HepG2 (cell line): Measurements from ENCODE around the gene PSD4. TPM values are rescaled to one million over a fixed set of nuclear protein-coding genes. Genes with fewer than 3 reads are reported as not detected.

Source experiments
- BORCS8-MEF2B ChIP-seq: sonication (generic); formaldehyde crosslinking; IDR thresholded peaks from 2 replicates; pipeline ENCODE4 v1.8.0; 2022; ENCODE audit warnings: mild to moderate bottlenecking, missing genetic modification reagents
- ELF1 ChIP-seq: sonication (generic); formaldehyde crosslinking; IDR thresholded peaks from 2 replicates; pipeline ENCODE4 v1.4.0; 2020; ENCODE audit warnings: missing genetic modification reagents
- GLI4 ChIP-seq: sonication (generic); formaldehyde crosslinking; IDR thresholded peaks from 2 replicates; pipeline ENCODE4 v1.5.1; 2020; ENCODE audit warnings: missing genetic modification reagents, mild to moderate bottlenecking, moderate library complexity, borderline replicate concordance
- HMG20A ChIP-seq: IDR thresholded peaks from 2 replicates; pipeline ENCODE4 v1.6.1; 2016; ENCODE audit warnings: borderline replicate concordance
- KLF16 ChIP-seq, 2 experiments: sonication (generic) in 1 of 2; formaldehyde crosslinking in 1 of 2; IDR thresholded peaks; 2 replicates each; pipeline versions ENCODE4 v1.6.1 to v1.8.0; 2016 to 2023; ENCODE audit warnings: missing genetic modification reagents in 2 of 2, missing compliant biosample characterization in 1 of 2
- KMT2A ChIP-seq: sonication (generic); formaldehyde crosslinking; IDR thresholded peaks from 2 replicates; pipeline ENCODE4 v1.4.0; 2020; ENCODE audit warnings: missing genetic modification reagents
- MXD4 ChIP-seq: IDR thresholded peaks from 2 replicates; pipeline ENCODE4 v1.6.1; 2016; ENCODE audit warnings: mild to moderate bottlenecking, missing biosample characterization, missing genetic modification reagents
- NBN ChIP-seq: fragments of 450-650 bp; conservative IDR thresholded peaks from 2 replicates; pipeline ENCODE4 v1.6.1; 2017
- NFE2L2 ChIP-seq: fragments of 150-350 bp; IDR thresholded peaks from 2 replicates; pipeline ENCODE4 v1.6.1; 2014; ENCODE audit warnings: low read length
- ONECUT2 ChIP-seq: sonication (generic); formaldehyde crosslinking; IDR thresholded peaks from 2 replicates; pipeline ENCODE4 v1.4.0; 2020; ENCODE audit warnings: missing genetic modification reagents
- PHF5A ChIP-seq: IDR thresholded peaks from one replicate; pipeline ENCODE4 v1.6.1; 2018; ENCODE audit warnings: low read depth, missing genetic modification reagents; ENCODE audit not compliant: unreplicated experiment
- POLR2G ChIP-seq: fragments of 200-400 bp; formaldehyde crosslinking; IDR thresholded peaks from 2 replicates; pipeline ENCODE4 v1.6.1; 2018; ENCODE audit warnings: mild to moderate bottlenecking, low read depth, low read length, moderate library complexity
- RFX3 ChIP-seq: IDR thresholded peaks from 2 replicates; pipeline ENCODE4 v1.6.1; 2016; ENCODE audit warnings: missing biosample characterization, missing genetic modification reagents
- ZFX ChIP-seq: sonication (generic); formaldehyde crosslinking; IDR thresholded peaks from 2 replicates; pipeline ENCODE4 v1.4.0; 2020; ENCODE audit warnings: mild to moderate bottlenecking, low read depth, missing genetic modification reagents, moderate library complexity
- ZMAT3 ChIP-seq: sonication (generic); formaldehyde crosslinking; conservative IDR thresholded peaks from 2 replicates; pipeline ENCODE4 v1.7.0; 2021; ENCODE audit warnings: missing genetic modification reagents
- ZNF253 ChIP-seq: sonication (generic); formaldehyde crosslinking; IDR thresholded peaks from 2 replicates; pipeline ENCODE4 v1.8.0; 2022; ENCODE audit warnings: mild to moderate bottlenecking, missing genetic modification reagents, borderline replicate concordance
- ZNF569 ChIP-seq: sonication (generic); formaldehyde crosslinking; IDR thresholded peaks from 2 replicates; pipeline ENCODE4 v1.5.0; 2020; ENCODE audit warnings: mild to moderate bottlenecking, missing genetic modification reagents, moderate library complexity, borderline replicate concordance
- ZNF674 ChIP-seq: sonication (generic); formaldehyde crosslinking; IDR thresholded peaks from 2 replicates; pipeline ENCODE4 v1.5.0; 2020; ENCODE audit warnings: low read depth, mild to moderate bottlenecking, missing genetic modification reagents
- ZNF724P ChIP-seq: sonication (generic); formaldehyde crosslinking; IDR thresholded peaks from 2 replicates; pipeline ENCODE4 v1.8.0; 2022; ENCODE audit warnings: missing genetic modification reagents, borderline replicate concordance
- ZNF891 ChIP-seq: sonication (generic); formaldehyde crosslinking; IDR thresholded peaks from 2 replicates; pipeline ENCODE4 v1.5.0; 2020; ENCODE audit warnings: mild to moderate bottlenecking, missing genetic modification reagents
- ZSCAN31 ChIP-seq: sonication (generic); formaldehyde crosslinking; IDR thresholded peaks from 2 replicates; pipeline ENCODE4 v1.5.0; 2020; ENCODE audit warnings: low read depth, mild to moderate bottlenecking, missing genetic modification reagents
- polyA plus RNA-seq, 8 experiments: library from polyadenylated mRNA; depleted of rRNA in 3 of 8; stranded (reverse) in 7 of 8; unstranded in 1 of 8; fragments of >200 nt; fragmentation: Illumina TruSeq in 4 of 8; extraction: Trizol in 4 of 8; gene quantifications; 2 replicates each; pipeline versions ENCODE4 v1.2.1 to v1.2.3, GENCODE V29; 2011 to 2016; ENCODE audit warnings: low read depth in 4 of 8, missing spikeins in 1 of 8, mixed read lengths in 1 of 8; ENCODE audit not compliant: insufficient read depth in 1 of 8
- total RNA-seq, 5 experiments: library from RNA; depleted of rRNA; stranded (reverse); fragments of >200 nt; fragmentation: Illumina TruSeq; extraction: Trizol; gene quantifications; 2 replicates each; pipeline ENCODE4 v1.2.3, GENCODE V29; 2016; ENCODE audit warnings: low read depth in 1 of 5
- TF ChIP-seq, protein P1 (sequence below): sonication (generic); formaldehyde crosslinking; IDR thresholded peaks from 2 replicates; pipeline ENCODE4 v1.4.0; 2020; ENCODE audit warnings: missing genetic modification reagents, borderline replicate concordance
- TF ChIP-seq, protein P2 (sequence below): sonication (generic); formaldehyde crosslinking; IDR thresholded peaks from 2 replicates; pipeline ENCODE4 v1.5.0; 2020; ENCODE audit warnings: mild to moderate bottlenecking, missing genetic modification reagents
- TF ChIP-seq, protein P3 (sequence below): sonication (generic); formaldehyde crosslinking; IDR thresholded peaks from 2 replicates; pipeline ENCODE4 v1.5.1; 2020; ENCODE audit warnings: missing genetic modification reagents, mild to moderate bottlenecking, borderline replicate concordance
- TF ChIP-seq, protein P4 (sequence below): sonication (generic); formaldehyde crosslinking; IDR thresholded peaks from 2 replicates; pipeline ENCODE4 v1.9.0; 2022; ENCODE audit warnings: low read depth, missing genetic modification reagents

PSD4 gene
- total and polyA plus RNA-seq, 2 of the 13 experiments (the other 11 are each of a cell fraction or from before 2014, with no cell fraction given): 5.8 to 9.4 TPM

DNA sequence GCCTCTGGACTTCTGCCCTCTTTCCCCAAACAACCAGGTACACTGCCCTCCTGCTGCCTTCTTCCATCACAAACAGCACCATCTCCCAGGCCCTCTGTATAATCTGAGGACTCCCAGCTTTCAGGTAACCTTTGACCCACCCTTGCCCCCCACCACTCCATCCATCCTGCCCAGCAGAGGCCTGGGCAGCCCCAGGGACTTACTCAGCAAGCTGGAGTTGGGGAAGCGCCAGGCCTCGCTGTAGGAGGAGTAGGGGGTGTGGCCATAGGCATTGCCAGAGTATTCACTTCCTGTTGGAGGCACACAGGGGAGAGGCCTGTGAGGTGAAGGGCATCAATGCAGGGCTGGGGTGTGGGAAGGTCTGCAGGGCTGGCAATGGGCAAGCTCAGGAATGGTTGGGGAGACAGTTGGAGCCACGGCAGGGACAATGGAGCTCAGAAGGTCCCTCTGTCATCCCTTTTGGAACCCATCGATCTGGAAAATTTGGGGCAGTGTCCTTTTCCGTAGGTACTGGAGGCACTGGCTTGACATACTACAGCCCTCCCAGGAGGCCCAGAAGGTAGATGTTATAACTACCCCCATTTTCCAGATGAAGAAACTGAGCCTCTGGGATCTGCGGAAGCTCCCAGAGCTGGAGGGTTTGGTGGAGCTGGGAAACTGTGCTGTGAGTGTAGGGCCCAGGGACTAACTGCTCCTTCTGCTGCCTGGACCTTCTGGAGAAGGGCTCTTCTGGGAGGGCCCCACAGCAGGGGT lies 46.3 kb downstream of the PSD4 start (continued):
- TF ChIP-seq ZSCAN31: peak; percentile 80; the same call in 1 of the 2 replicates
- TF ChIP-seq KMT2A (CRISPR knock-in tag): no peak
- TF ChIP-seq POLR2G: peak; percentile 86
- TF ChIP-seq, protein P1, sequence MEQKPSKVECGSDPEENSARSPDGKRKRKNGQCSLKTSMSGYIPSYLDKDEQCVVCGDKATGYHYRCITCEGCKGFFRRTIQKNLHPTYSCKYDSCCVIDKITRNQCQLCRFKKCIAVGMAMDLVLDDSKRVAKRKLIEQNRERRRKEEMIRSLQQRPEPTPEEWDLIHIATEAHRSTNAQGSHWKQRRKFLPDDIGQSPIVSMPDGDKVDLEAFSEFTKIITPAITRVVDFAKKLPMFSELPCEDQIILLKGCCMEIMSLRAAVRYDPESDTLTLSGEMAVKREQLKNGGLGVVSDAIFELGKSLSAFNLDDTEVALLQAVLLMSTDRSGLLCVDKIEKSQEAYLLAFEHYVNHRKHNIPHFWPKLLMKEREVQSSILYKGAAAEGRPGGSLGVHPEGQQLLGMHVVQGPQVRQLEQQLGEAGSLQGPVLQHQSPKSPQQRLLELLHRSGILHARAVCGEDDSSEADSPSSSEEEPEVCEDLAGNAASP (CRISPR knock-in tag): peak; percentile 71; the same call in 1 of the 2 replicates
- no peak for TF ChIP-seq ONECUT2 (CRISPR knock-in tag)
- TF ChIP-seq ZNF253 (CRISPR knock-in tag): no peak
- TF ChIP-seq PHF5A: no peak
- TF ChIP-seq ZNF569 (CRISPR knock-in tag): no peak
- TF ChIP-seq, protein P2, sequence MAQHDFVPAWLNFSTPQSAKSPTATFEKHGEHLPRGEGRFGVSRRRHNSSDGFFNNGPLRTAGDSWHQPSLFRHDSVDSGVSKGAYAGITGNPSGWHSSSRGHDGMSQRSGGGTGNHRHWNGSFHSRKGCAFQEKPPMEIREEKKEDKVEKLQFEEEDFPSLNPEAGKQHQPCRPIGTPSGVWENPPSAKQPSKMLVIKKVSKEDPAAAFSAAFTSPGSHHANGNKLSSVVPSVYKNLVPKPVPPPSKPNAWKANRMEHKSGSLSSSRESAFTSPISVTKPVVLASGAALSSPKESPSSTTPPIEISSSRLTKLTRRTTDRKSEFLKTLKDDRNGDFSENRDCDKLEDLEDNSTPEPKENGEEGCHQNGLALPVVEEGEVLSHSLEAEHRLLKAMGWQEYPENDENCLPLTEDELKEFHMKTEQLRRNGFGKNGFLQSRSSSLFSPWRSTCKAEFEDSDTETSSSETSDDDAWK: no peak
- TF ChIP-seq, protein P3, sequence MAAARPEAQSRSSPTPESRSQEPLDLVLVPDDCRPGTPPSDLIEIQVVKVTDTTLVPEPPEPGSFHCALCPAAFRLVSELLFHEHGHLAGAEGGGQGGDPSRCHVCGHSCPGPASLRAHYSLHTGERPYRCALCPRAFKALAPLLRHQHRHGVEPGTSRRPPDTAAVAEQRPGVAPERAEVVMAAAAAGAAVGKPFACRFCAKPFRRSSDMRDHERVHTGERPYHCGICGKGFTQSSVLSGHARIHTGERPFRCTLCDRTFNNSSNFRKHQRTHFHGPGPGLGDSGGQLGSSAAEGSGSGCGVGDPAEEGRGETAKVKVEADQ (CRISPR knock-in tag): no peak
- no peak for TF ChIP-seq BORCS8-MEF2B
- TF ChIP-seq NBN: no peak
- TF ChIP-seq KLF16 (CRISPR knock-in tag; IDR thresholded peaks at IDR 0.05): 0 out of 4 replicates have a peak, but pooled peaks of 1 of the 2 experiments have one; percentile 47
- peak; percentile 93 for TF ChIP-seq ELF1
- TF ChIP-seq HMG20A: peak; percentile 10; the same call in 1 of the 2 replicates
- TF ChIP-seq, protein P4, sequence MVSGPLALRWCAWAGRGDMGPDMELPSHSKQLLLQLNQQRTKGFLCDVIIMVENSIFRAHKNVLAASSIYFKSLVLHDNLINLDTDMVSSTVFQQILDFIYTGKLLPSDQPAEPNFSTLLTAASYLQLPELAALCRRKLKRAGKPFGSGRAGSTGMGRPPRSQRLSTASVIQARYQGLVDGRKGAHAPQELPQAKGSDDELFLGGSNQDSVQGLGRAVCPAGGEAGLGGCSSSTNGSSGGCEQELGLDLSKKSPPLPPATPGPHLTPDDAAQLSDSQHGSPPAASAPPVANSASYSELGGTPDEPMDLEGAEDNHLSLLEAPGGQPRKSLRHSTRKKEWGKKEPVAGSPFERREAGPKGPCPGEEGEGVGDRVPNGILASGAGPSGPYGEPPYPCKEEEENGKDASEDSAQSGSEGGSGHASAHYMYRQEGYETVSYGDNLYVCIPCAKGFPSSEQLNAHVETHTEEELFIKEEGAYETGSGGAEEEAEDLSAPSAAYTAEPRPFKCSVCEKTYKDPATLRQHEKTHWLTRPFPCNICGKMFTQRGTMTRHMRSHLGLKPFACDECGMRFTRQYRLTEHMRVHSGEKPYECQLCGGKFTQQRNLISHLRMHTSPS (CRISPR knock-in tag): peak; percentile 83; the same call in 1 of the 2 replicates
- peak; percentile 99 for TF ChIP-seq ZFX (CRISPR knock-in tag)
- TF ChIP-seq ZNF674: no peak
- TF ChIP-seq RFX3 (CRISPR knock-in tag): no peak
- TF ChIP-seq MXD4 (CRISPR knock-in tag): no peak
- peak; percentile 14; the same call in 1 of the 2 replicates for TF ChIP-seq ZNF891 (CRISPR knock-in tag)
- TF ChIP-seq NFE2L2: no peak
- TF ChIP-seq ZNF724P (CRISPR knock-in tag): 0 out of 2 replicates have a peak, but pooled peaks have one; percentile 54
- no peak for TF ChIP-seq GLI4 (CRISPR knock-in tag)
- TF ChIP-seq ZMAT3 (CRISPR knock-in tag): 0 out of 2 replicates have a peak, but pooled peaks have one; percentile 49
